K562 (cell line): ENCODE data around the gene CLSTN1. TPM values are rescaled to one million over a fixed set of nuclear protein-coding genes. Genes with fewer than 3 reads are reported as not detected.

Experiments used
- DPF2 ChIP-seq: fragments of 450-650 bp; IDR thresholded peaks from 2 replicates; pipeline ENCODE4 v1.6.1; 2016
- E4F1 ChIP-seq: fragments of 250-450 bp; sonication (Bioruptor Pico); IDR thresholded peaks from 2 replicates; pipeline ENCODE4 v1.5.0; 2021; ENCODE audit warnings: mild to moderate bottlenecking, borderline replicate concordance
- GATA2 ChIP-seq: sonication (generic); formaldehyde crosslinking; IDR thresholded peaks from 2 replicates; pipeline ENCODE4 v1.4.0; 2020; ENCODE audit warnings: mild to moderate bottlenecking, missing genetic modification reagents
- HMGXB4 ChIP-seq: sonication (generic); formaldehyde crosslinking; IDR thresholded peaks from 2 replicates; pipeline ENCODE4 v1.8.1; 2023; ENCODE audit warnings: mild to moderate bottlenecking, missing genetic modification reagents
- NR2F6 ChIP-seq: fragments of 450-650 bp; formaldehyde crosslinking; IDR thresholded peaks from 2 replicates; pipeline ENCODE4 v1.4.0; 2020; ENCODE audit warnings: mild to moderate bottlenecking
- PCBP1 ChIP-seq: fragments of 200-400 bp; formaldehyde crosslinking; IDR thresholded peaks from 2 replicates; pipeline ENCODE4 v1.6.1; 2018; ENCODE audit warnings: mild to moderate bottlenecking, low read depth, low read length; ENCODE audit not compliant: poor library complexity, severe bottlenecking
- PPARD ChIP-seq: fragments of 250-450 bp; sonication (Bioruptor Pico); IDR thresholded peaks from 2 replicates; pipeline ENCODE4 v1.8.0; 2022; ENCODE audit warnings: inconsistent platforms, mild to moderate bottlenecking, moderate library complexity
- SMAD3 ChIP-seq: fragments of 450-650 bp; formaldehyde crosslinking; conservative IDR thresholded peaks from 2 replicates; pipeline ENCODE4 v1.4.0; 2020; ENCODE audit warnings: mild to moderate bottlenecking
- SMAD4 ChIP-seq: fragments of 250-450 bp; sonication (Bioruptor Pico); conservative IDR thresholded peaks from 2 replicates; pipeline ENCODE4 v1.8.0; 2021; ENCODE audit warnings: inconsistent platforms, mild to moderate bottlenecking, moderate library complexity
- SNIP1 ChIP-seq: fragments of 450-650 bp; IDR thresholded peaks from 2 replicates; pipeline ENCODE4 v1.7.1; 2017; ENCODE audit warnings: low read depth, mild to moderate bottlenecking
- STAT6 ChIP-seq: sonication (generic); formaldehyde crosslinking; IDR thresholded peaks from 2 replicates; pipeline ENCODE4 v1.8.1; 2023; ENCODE audit warnings: mild to moderate bottlenecking, missing genetic modification reagents
- TCF7 ChIP-seq: sonication (generic); IDR thresholded peaks from 2 replicates; pipeline ENCODE4 v1.6.1; 2016; ENCODE audit warnings: antibody characterized with exemption, borderline replicate concordance
- USF2 ChIP-seq: sonication (generic); formaldehyde crosslinking; IDR thresholded peaks from 2 replicates; pipeline ENCODE4 v1.5.0; 2020; ENCODE audit warnings: missing genetic modification reagents
- ZBTB17 ChIP-seq: fragments of 450-650 bp; formaldehyde crosslinking; IDR thresholded peaks from 2 replicates; pipeline ENCODE4 v1.4.0; 2020; ENCODE audit warnings: mild to moderate bottlenecking
- ZNF263 ChIP-seq: sonication (generic); formaldehyde crosslinking; IDR thresholded peaks from 2 replicates; pipeline ENCODE4 v1.8.0; 2022; ENCODE audit warnings: mild to moderate bottlenecking, missing genetic modification reagents, borderline replicate concordance
- ZNF280A ChIP-seq: fragments of 450-650 bp; IDR thresholded peaks from 2 replicates; pipeline ENCODE4 v1.6.1; 2018; ENCODE audit warnings: mild to moderate bottlenecking, low read depth; ENCODE audit not compliant: partially characterized antibody
- ZNF282 ChIP-seq: sonication (generic); formaldehyde crosslinking; IDR thresholded peaks from 2 replicates; pipeline ENCODE4 v1.8.1; 2023; ENCODE audit warnings: missing genetic modification reagents
- ZNF444 ChIP-seq: fragments of 250-450 bp; sonication (Bioruptor Pico); IDR thresholded peaks from 2 replicates; pipeline ENCODE4 v1.4.0; 2020; ENCODE audit warnings: mild to moderate bottlenecking, moderate library complexity
- ZNF561 ChIP-seq: fragments of 450-650 bp; formaldehyde crosslinking; conservative IDR thresholded peaks from 2 replicates; pipeline ENCODE4 v1.4.0; 2020; ENCODE audit warnings: mild to moderate bottlenecking, moderate library complexity
- polyA plus RNA-seq, 8 experiments: library from polyadenylated mRNA; depleted of rRNA in 4 of 8; stranded (reverse) in 5 of 8; unstranded in 3 of 8; fragments of >200 nt; fragmentation: Nextera tagmentation in 2 of 8; fragmentation: Illumina TruSeq in 1 of 8; extraction: Ambion mirVana in 2 of 8; extraction: Trizol in 1 of 8; gene quantifications; 2 replicates each; pipeline versions ENCODE4 v1.2.1 to v1.2.3, GENCODE V29; 2011 to 2014; ENCODE audit warnings: inconsistent platforms in 1 of 8, missing spikeins in 1 of 8
- total RNA-seq, 7 experiments: library from RNA; depleted of rRNA in 6 of 7; stranded (reverse); fragments of >200 nt in 6 of 7; fragmentation: Illumina TruSeq in 2 of 7; extraction: Trizol in 2 of 7; gene quantifications; 2 replicates each; pipeline versions ENCODE4 v1.2.1 to v1.2.3, GENCODE V29; 2011 to 2021; ENCODE audit warnings: low replicate concordance in 1 of 7

CLSTN1 gene
- total and polyA plus RNA-seq, 9 of the 15 experiments (the other 6 are each of a cell fraction or from before 2014, with no cell fraction given): 1.1 to 32.5 (median 13.3) TPM

- TF ChIP-seq STAT6 (CRISPR knock-in tag) (no peak), DPF2 (no peak), E4F1 (CRISPR knock-in tag) (no peak), USF2 (CRISPR knock-in tag) (0 out of 2 replicates have a peak, but pooled peaks have one; percentile 3), SMAD4 (CRISPR knock-in tag) (peak; percentile 83; the same call in 1 of the 2 replicates), PPARD (CRISPR knock-in tag) (no peak), ZNF561 (CRISPR knock-in tag) (no peak), ZBTB17 (CRISPR knock-in tag) (peak; percentile 73), ZNF282 (CRISPR knock-in tag) (no peak), PCBP1 (no peak), ZNF444 (no peak), HMGXB4 (CRISPR knock-in tag) (no peak), TCF7 (no peak), ZNF263 (CRISPR knock-in tag) (no peak; the same call in 1 of the 2 replicates), SNIP1 (no peak), SMAD3 (CRISPR knock-in tag) (no peak), NR2F6 (CRISPR knock-in tag) (no peak), GATA2 (CRISPR knock-in tag) (no peak), ZNF280A (no peak)
These were observed at the start of gene CLSTN1 (continued) for GRCh38 chr1:9823943-9824701.
